GM23338 (cell line): Measurements from ENCODE around the gene CCDC197.

Experiments
- EZH2 ChIP-seq: fragments of 200-600 bp; sonication (generic); IDR thresholded peaks from one replicate; pipeline ENCODE4 v1.8.0; 2017; ENCODE audit warnings: antibody characterized with exemption, mild to moderate bottlenecking, low read depth; ENCODE audit not compliant: unreplicated experiment
- POLR2AphosphoS5 ChIP-seq: IDR thresholded peaks from 2 replicates; pipeline ENCODE4 v1.6.1; 2016; ENCODE audit warnings: antibody characterized with exemption, low read depth
- TF ChIP-seq, protein P1 (sequence below), 2 experiments: fragments of 200-600 bp in 1 of 2; sonication (generic) in 1 of 2; conservative IDR thresholded peaks; 2 replicates each; pipeline versions ENCODE4 v1.5.1 to v1.6.1; 2016 to 2017; ENCODE audit warnings: antibody characterized with exemption in 2 of 2, low read depth in 2 of 2, mild to moderate bottlenecking in 2 of 2, moderate library complexity in 1 of 2

DNA sequence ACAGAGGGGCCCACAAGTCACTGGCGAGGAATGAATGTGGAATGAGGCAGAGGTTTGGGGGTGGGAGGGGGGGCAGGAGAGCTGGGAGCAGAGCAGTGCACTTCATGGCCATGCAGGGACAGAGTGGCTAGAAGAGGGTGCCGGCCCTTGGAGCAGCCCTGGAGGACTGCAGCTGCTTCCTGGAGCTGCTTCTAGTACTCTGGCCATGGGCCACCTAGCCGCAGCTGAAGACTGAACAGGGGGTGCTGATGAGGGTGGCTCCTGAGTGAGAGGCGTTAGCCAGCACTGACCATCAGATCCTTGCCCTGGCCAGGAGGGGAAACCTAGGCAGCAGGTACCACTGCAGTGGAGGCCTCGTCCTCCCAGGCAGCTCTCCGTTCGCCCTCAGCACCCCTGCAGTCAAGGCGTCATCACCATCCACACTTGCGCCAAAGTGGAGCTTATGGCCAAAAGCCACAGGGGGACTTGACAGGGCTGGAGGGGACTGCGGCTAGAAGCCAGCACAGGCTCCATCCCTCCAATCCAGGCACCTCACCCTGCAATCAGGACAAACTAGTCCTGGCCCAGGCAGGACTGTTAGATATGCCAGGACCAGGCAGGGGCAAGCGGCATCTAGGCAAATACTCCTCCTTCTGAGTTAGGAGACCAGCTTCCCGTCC lies 45.5 kb downstream of the CCDC197 start:
- TF ChIP-seq, protein P1, sequence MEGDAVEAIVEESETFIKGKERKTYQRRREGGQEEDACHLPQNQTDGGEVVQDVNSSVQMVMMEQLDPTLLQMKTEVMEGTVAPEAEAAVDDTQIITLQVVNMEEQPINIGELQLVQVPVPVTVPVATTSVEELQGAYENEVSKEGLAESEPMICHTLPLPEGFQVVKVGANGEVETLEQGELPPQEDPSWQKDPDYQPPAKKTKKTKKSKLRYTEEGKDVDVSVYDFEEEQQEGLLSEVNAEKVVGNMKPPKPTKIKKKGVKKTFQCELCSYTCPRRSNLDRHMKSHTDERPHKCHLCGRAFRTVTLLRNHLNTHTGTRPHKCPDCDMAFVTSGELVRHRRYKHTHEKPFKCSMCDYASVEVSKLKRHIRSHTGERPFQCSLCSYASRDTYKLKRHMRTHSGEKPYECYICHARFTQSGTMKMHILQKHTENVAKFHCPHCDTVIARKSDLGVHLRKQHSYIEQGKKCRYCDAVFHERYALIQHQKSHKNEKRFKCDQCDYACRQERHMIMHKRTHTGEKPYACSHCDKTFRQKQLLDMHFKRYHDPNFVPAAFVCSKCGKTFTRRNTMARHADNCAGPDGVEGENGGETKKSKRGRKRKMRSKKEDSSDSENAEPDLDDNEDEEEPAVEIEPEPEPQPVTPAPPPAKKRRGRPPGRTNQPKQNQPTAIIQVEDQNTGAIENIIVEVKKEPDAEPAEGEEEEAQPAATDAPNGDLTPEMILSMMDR (conservative IDR thresholded peaks at IDR 0.05; ENCODE audit: low read depth in 2 of 2) = no peak
- TF ChIP-seq EZH2 (no peak), POLR2AphosphoS5 (no peak)
